Measurements from ENCODE around the gene CIRBP. TPM values are rescaled to one million over a fixed set of nuclear protein-coding genes. Genes with fewer than 3 reads are reported as not detected.

The CIRBP gene
- total and polyA plus RNA-seq, 9 of the 15 experiments (the other 6 are each of a cell fraction or from before 2014, with no cell fraction given), result 20.5 to 327 (median 176) TPM

- TF ChIP-seq THRB (CRISPR knock-in tag; conservative IDR thresholded peaks at IDR 0.05), result peak; percentile 97
- TF ChIP-seq TOE1 (IDR thresholded peaks at IDR 0.05; ENCODE audit: borderline replicate concordance), result 0 out of 2 replicates have a peak, but pooled peaks have one; percentile 35
- TF ChIP-seq TOE1 (CRISPR knock-in tag; IDR thresholded peaks at IDR 0.05; ENCODE audit: borderline replicate concordance, low read depth), result no peak
- TF ChIP-seq ELF2 (CRISPR knock-in tag; IDR thresholded peaks at IDR 0.05), result no peak; the same call in none of the 2 replicates
- peak; percentile 25; the same call in 1 of the 2 replicates for TF ChIP-seq ATF4 (CRISPR knock-in tag; IDR thresholded peaks at IDR 0.05)
- peak; percentile 64 for TF ChIP-seq SNRNP70 (optimal IDR thresholded peaks at IDR 0.05; ENCODE audit: low read depth, low read length)
- 0 out of 2 replicates have a peak, but pooled peaks have one; percentile 37 for TF ChIP-seq E4F1 (CRISPR knock-in tag; IDR thresholded peaks at IDR 0.05; ENCODE audit: borderline replicate concordance)
- TF ChIP-seq NRF1 (conservative IDR thresholded peaks at IDR 0.05 in 1 of 2, IDR thresholded peaks at IDR 0.05 in 1 of 2), result no peak
- peak; percentile 89 for TF ChIP-seq ELF1 (tag; IDR thresholded peaks at IDR 0.05)
- TF ChIP-seq CTCF (IDR thresholded peaks at IDR 0.05 in 2 of 3, conservative IDR thresholded peaks at IDR 0.05 in 1 of 3; ENCODE audit: insufficient read depth in 2 of 3, low read depth in 1 of 3, low read length in 3 of 3), result no peak
- TF ChIP-seq ZNF740 (CRISPR knock-in tag; IDR thresholded peaks at IDR 0.05), result no peak
- TF ChIP-seq ZNF740 (tag; IDR thresholded peaks at IDR 0.05), result 0 out of 4 replicates have a peak, but pooled peaks of 1 of the 2 experiments have one; percentile 28
- TF ChIP-seq ZNF655 (CRISPR knock-in tag; IDR thresholded peaks at IDR 0.05), result no peak
- no peak for TF ChIP-seq ZNF668 (CRISPR knock-in tag; IDR thresholded peaks at IDR 0.05)
- peak; percentile 88 for TF ChIP-seq POLR2A (conservative IDR thresholded peaks at IDR 0.05)
- no peak for TF ChIP-seq GATAD2A (IDR thresholded peaks at IDR 0.05)
Observed at GRCh38 chr19:1259206-1259875, 9.8 kb upstream of the CIRBP start (continued).

All from K562 (cell line).